GM12878 (cell line): ENCODE data around the gene EIF4E1B. TPM values are rescaled to one million over a fixed set of nuclear protein-coding genes. Genes with fewer than 3 reads are reported as not detected.
A peak's percentile ranks its signal among the peaks of the same experiment; 100 is the strongest.

Source experiments
- ATAC-seq: fragments of 200-7000 bp; cut with Tn5 transposase; 3 replicates; pipeline ENCODE4 v1.9.1; 2020; ENCODE audit warnings: mild to moderate bottlenecking, moderate library complexity
- BruUV-seq: library from RNA; stranded (reverse); fragments of 400-500 nt; replicated peaks from 2 replicates; lab custom pipeline; 2021; lab: Mats Ljungman, UMichigan
- CTCF ChIA-PET: fragments of 300-600 bp; sonication (Branson Sonifier 250); formaldehyde crosslinking; extraction: SDS; loops from one replicate; lab custom pipeline; 2021; ENCODE audit warnings: inconsistent platforms; lab: Yijun Ruan, JAX
- POLR2A ChIA-PET: fragments of 350-600 bp; formaldehyde crosslinking; extraction: SDS; loops from one replicate; lab custom pipeline; 2021; ENCODE audit warnings: inconsistent platforms; lab: Charles Lee
- RAD21 ChIA-PET: fragments of 300-600 bp; sonication (Branson Sonifier 250); formaldehyde crosslinking; loops from one replicate; lab custom pipeline; 2023; ENCODE audit warnings: antibody characterized with exemption; ENCODE audit not compliant: unreplicated experiment; lab: Charles Lee
- SMC1A ChIA-PET: fragments of 300-600 bp; sonication (Branson Sonifier 250); formaldehyde crosslinking; loops from one replicate; lab custom pipeline; 2023; ENCODE audit not compliant: unreplicated experiment, uncharacterized antibody; lab: Charles Lee
- DNase-seq: peaks from one replicate; pipeline ENCODE4 v3.0.0-alpha.2; 2011; ENCODE audit warnings: low read depth, low spot score
- FAIRE-seq: peaks from 3 replicates; lab custom pipeline; 2011; peaks lifted over from hg19 to GRCh38; lab: Jason Lieb, UNC
- H2AFZ ChIP-seq: 2 replicates; pipeline ENCODE4 v1.6.0; 2011; ENCODE audit warnings: low read depth, low read length, control low read depth; ENCODE audit not compliant: control insufficient read depth
- H3K27ac ChIP-seq: 2 replicates; pipeline ENCODE4 v1.5.1; 2011; ENCODE audit warnings: control low read depth; ENCODE audit not compliant: control insufficient read depth, insufficient read depth
- H3K27me3 ChIP-seq, 2 experiments: replicated peaks in 1 of 2; 2 replicates each; pipeline versions ENCODE4 v1.6.0 to v1.6.1; 2011; ENCODE audit warnings: low read length in 1 of 2; ENCODE audit not compliant: control insufficient read depth in 2 of 2, insufficient read depth in 2 of 2
- H3K36me3 ChIP-seq, 2 experiments: 2 replicates each; pipeline ENCODE4 v1.5.1; 2011; ENCODE audit warnings: low read length in 1 of 2; ENCODE audit not compliant: control insufficient read depth in 2 of 2, insufficient read depth in 2 of 2
- H3K4me1 ChIP-seq: 2 replicates; pipeline ENCODE4 v1.6.1; 2011; ENCODE audit warnings: mild to moderate bottlenecking, low read length, moderate library complexity, mixed read lengths; ENCODE audit not compliant: control insufficient read depth, insufficient read depth
- H3K4me2 ChIP-seq: 2 replicates; pipeline ENCODE4 v1.6.0; 2011; ENCODE audit warnings: control low read depth; ENCODE audit not compliant: control insufficient read depth, insufficient read depth
- H3K4me3 ChIP-seq: fragments of 200-600 bp; sonication (generic); 2 replicates; pipeline ENCODE4 v1.5.1; 2016
- H3K79me2 ChIP-seq: 2 replicates; pipeline ENCODE4 v1.6.0; 2011; ENCODE audit warnings: low read length; ENCODE audit not compliant: control insufficient read depth, insufficient read depth
- H3K9ac ChIP-seq: 2 replicates; pipeline ENCODE4 v1.8.0; 2011; ENCODE audit warnings: low read length, control low read depth, mixed read lengths; ENCODE audit not compliant: control insufficient read depth, insufficient read depth
- H3K9me3 ChIP-seq: replicated peaks from 3 replicates; pipeline ENCODE4 v1.5.1; 2011; ENCODE audit warnings: mild to moderate bottlenecking, low read length; ENCODE audit not compliant: control insufficient read depth, insufficient read depth
- H4K20me1 ChIP-seq: 2 replicates; pipeline ENCODE4 v1.6.0; 2011; ENCODE audit not compliant: control insufficient read depth, insufficient read depth
- BCL3 ChIP-seq: IDR thresholded peaks from 2 replicates; pipeline ENCODE4 v1.6.1; 2011; ENCODE audit warnings: borderline replicate concordance, low read depth, mild to moderate bottlenecking, moderate library complexity, low read length; ENCODE audit not compliant: insufficient read depth, poor library complexity, severe bottlenecking
- ELK1 ChIP-seq: IDR thresholded peaks from 2 replicates; pipeline ENCODE4 v1.6.1; 2012; ENCODE audit warnings: low read depth, low read length, improper control_type of control experiment
- ETV6 ChIP-seq, 2 experiments: fragments of 450-650 bp in 1 of 2; IDR thresholded peaks in 1 of 2; conservative IDR thresholded peaks in 1 of 2; 2 replicates each; pipeline ENCODE4 v1.6.1; 2014; ENCODE audit warnings: antibody characterized with exemption in 1 of 2, borderline replicate concordance in 1 of 2, low read depth in 1 of 2, mild to moderate bottlenecking in 1 of 2, moderate library complexity in 1 of 2
- POLR2AphosphoS5 ChIP-seq: IDR thresholded peaks from 2 replicates; pipeline ENCODE4 v1.6.1; 2011; ENCODE audit warnings: mild to moderate bottlenecking, low read length, inconsistent platforms
- RELA ChIP-seq: fragments of 450-650 bp; IDR thresholded peaks from 2 replicates; pipeline ENCODE4 v1.8.0; 2014; ENCODE audit warnings: borderline replicate concordance; ENCODE audit not compliant: partially characterized antibody
- SIN3A ChIP-seq: IDR thresholded peaks from 2 replicates; pipeline ENCODE4 v1.6.1; 2012; ENCODE audit warnings: low read depth, low read length, improper control_type of control experiment
- STAT1 ChIP-seq: fragments of 450-650 bp; conservative IDR thresholded peaks from 2 replicates; pipeline ENCODE4 v1.6.1; 2014; ENCODE audit warnings: antibody characterized with exemption, mild to moderate bottlenecking
- ZBTB33 ChIP-seq: fragments of 450-650 bp; IDR thresholded peaks from 2 replicates; pipeline ENCODE4 v1.6.1; 2017; ENCODE audit warnings: mild to moderate bottlenecking
- in situ Hi-C: fragments of 300-500 bp; cut with MboI; formaldehyde crosslinking; loops from 9 replicates; pipeline ENCODE4 v1.14.3; 2018; ENCODE audit warnings: mixed read lengths
- intact Hi-C: fragments of 100-400 bp; cut with micrococcal nuclease; formaldehyde crosslinking; loops from one replicate; pipeline ENCODE4 v1.14.2; 2022; ENCODE audit not compliant: unreplicated experiment
- polyA plus RNA-seq, 11 experiments: library from polyadenylated mRNA; depleted of rRNA in 4 of 11; unstranded in 6 of 11; stranded (reverse) in 5 of 11; fragments of >200 nt; fragmentation: Nextera tagmentation in 4 of 11; fragmentation: Illumina TruSeq in 1 of 11; extraction: Ambion mirVana in 4 of 11; extraction: Trizol in 1 of 11; gene quantifications; 1 replicate in 1 of 11; 2 replicates in 10 of 11; pipeline versions ENCODE4 v1.2.1 to v1.2.3, GENCODE V29; 2011 to 2016; ENCODE audit warnings: inconsistent platforms in 2 of 11, missing spikeins in 2 of 11, low read depth in 1 of 11
- total RNA-seq, 4 experiments: library from RNA; depleted of rRNA in 3 of 4; stranded (reverse); fragments of >200 nt in 3 of 4; fragmentation: Illumina TruSeq in 1 of 4; extraction: Trizol in 1 of 4; gene quantifications; 2 replicates each; pipeline versions ENCODE4 v1.2.1 to v1.2.3, GENCODE V29; 2013 to 2021

Gene EIF4E1B
- total and polyA plus RNA-seq, 10 of the 15 experiments (the other 5 are each of a cell fraction or from before 2014, with no cell fraction given), result not detected

GRCh38 chr5:176588297-176588696, 42.2 kb upstream of the EIF4E1B start:
- no peak for ATAC-seq
- in situ Hi-C loops (loop anchor here (25.0 kb wide), 1 partner anchor 851 kb away; no protein-coding TSS in a partner anchor), intact Hi-C loops (no loop called here)
- no TSS peak for BruUV-seq
- ChIA-PET CTCF (interaction anchor here (1.2 kb wide), 1 partner anchor 72 kb away, joined by 3 read pairs; no protein-coding TSS in a partner anchor), RAD21 (no interaction called here), POLR2A (no interaction called here), SMC1A (no interaction called here)
- Histone ChIP-seq H2AFZ (no peak overlapping the region), H4K20me1 (no peaks in the 10 kb centered on the region), H3K27ac (no peak overlapping the region), H3K9me3 (peaks cover 8% of the 10 kb centered on the region; the same call in 2 of the 3 replicates), H3K27me3 (no peaks in the 10 kb centered on the region), H3K4me3 (no peak overlapping the region), H3K4me2 (no peak overlapping the region), H3K9ac (no peak overlapping the region), H3K79me2 (no peaks in the 10 kb centered on the region), H3K36me3 (no peaks in the 10 kb centered on the region), H3K4me1 (no peaks in the 10 kb centered on the region)
- DNase-seq, result no peak
- TF ChIP-seq BCL3 (peak; percentile 53), POLR2AphosphoS5 (no peak), ETV6 (conservative IDR thresholded peaks at IDR 0.05 in 1 of 2, IDR thresholded peaks at IDR 0.05 in 1 of 2; ENCODE audit: borderline replicate concordance in 1 of 2, low read depth in 1 of 2) (no peak), ELK1 (no peak), RELA (no peak), STAT1 (no peak), SIN3A (no peak), ZBTB33 (no peak)
- no peak for FAIRE-seq
